Activated naive CD8-positive, alpha-beta T cell (primary cell): ENCODE measurements around the gene TRMU.
A peak's percentile ranks its signal among the peaks of the same experiment; 100 is the strongest.

Source experiments
- H3K27ac Mint-ChIP-seq: one replicate; pipeline ENCODE4 v1.8.0; 2021; ENCODE audit warnings: mixed read lengths
- H3K27me3 Mint-ChIP-seq: one replicate; pipeline ENCODE4 v1.8.0; 2021; ENCODE audit warnings: mixed read lengths
- H3K36me3 Mint-ChIP-seq: one replicate; pipeline ENCODE4 v1.8.0; 2021; ENCODE audit warnings: mixed read lengths
- H3K4me1 Mint-ChIP-seq: one replicate; pipeline ENCODE4 v1.8.0; 2021; ENCODE audit warnings: low read depth, mixed read lengths
- H3K4me3 Mint-ChIP-seq: one replicate; pipeline ENCODE4 v1.8.0; 2021; ENCODE audit warnings: mild to moderate bottlenecking, mixed read lengths
- H3K9me3 Mint-ChIP-seq: one replicate; pipeline ENCODE4 v1.8.0; 2021; ENCODE audit warnings: low read depth, mixed read lengths

Gene TRMU

DNA sequence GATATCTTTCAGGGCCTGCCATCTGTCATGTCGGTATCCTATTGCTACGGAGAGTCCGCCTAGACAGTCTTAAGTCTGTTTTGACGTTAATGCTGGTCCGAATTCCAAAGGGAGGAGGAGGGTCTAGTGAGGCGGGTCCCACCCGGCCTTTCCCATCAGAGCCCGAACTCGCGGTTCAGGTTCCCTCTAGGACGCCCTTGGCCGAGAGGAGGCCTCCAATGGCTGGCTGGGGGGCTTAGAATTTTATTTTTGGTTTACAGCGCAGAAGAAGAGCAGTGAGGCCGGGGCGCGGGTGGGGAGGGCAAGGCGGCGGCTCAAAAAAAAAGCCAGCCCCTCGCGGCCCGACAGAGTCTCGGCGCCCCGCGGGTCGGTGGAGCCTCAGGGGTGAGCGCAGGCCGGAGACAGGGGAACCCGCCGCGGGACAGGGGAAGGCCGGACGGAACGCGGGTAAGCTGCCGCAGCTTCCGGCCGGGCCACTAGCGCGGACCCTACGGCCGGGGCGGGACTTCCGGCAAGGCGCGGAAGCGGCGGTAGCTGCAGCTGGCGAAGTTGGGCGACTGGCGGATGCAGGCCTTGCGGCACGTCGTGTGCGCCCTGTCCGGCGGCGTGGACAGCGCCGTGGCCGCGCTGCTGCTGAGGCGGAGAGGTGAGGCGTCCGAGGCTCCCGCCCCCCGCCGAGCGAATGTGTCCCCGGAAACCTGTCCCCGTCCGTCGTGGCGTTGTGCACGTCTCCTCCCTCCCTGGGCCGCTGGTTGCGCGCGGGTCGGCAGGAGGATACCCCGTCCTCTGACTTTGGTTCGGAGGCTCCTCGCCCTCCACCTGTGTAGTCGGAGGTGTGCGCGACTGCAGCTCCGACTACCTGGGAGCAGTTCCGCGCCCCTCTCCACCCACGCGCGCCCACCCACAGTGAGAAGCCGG lies at the start of gene TRMU:
Gene TRMU (plus strand): TSS at position 514 of the 918 bp plus-strand sequence. CDS start 51 bp downstream, at position 565.
- H3K36me3 Mint-ChIP-seq: peaks cover 9% of the 10 kb centered on the region

GRCh38 chr22:46286006-46286405 lies 49.5 kb upstream of the TRMU start:
- Mint-ChIP-seq H3K4me3 (no peak overlapping the region), H3K27me3 (no peaks in the 10 kb centered on the region), H3K9me3 (no peaks in the 10 kb centered on the region), H3K36me3 (no peaks in the 10 kb centered on the region), H3K27ac (no peak overlapping the region), H3K4me1 (peaks cover 3% of the 10 kb centered on the region)

More for the DNA sequence above, at the start of gene TRMU:
- H3K9me3 Mint-ChIP-seq: no peaks in the 10 kb centered on the region
- peak within 1 kb of the TSS; percentile 98 for H3K4me3 Mint-ChIP-seq
- peak within 1 kb of the TSS; percentile 95 for H3K27ac Mint-ChIP-seq
- no peaks in the 10 kb centered on the region for H3K27me3 Mint-ChIP-seq
- H3K4me1 Mint-ChIP-seq: peaks cover 38% of the 10 kb centered on the region

DNA sequence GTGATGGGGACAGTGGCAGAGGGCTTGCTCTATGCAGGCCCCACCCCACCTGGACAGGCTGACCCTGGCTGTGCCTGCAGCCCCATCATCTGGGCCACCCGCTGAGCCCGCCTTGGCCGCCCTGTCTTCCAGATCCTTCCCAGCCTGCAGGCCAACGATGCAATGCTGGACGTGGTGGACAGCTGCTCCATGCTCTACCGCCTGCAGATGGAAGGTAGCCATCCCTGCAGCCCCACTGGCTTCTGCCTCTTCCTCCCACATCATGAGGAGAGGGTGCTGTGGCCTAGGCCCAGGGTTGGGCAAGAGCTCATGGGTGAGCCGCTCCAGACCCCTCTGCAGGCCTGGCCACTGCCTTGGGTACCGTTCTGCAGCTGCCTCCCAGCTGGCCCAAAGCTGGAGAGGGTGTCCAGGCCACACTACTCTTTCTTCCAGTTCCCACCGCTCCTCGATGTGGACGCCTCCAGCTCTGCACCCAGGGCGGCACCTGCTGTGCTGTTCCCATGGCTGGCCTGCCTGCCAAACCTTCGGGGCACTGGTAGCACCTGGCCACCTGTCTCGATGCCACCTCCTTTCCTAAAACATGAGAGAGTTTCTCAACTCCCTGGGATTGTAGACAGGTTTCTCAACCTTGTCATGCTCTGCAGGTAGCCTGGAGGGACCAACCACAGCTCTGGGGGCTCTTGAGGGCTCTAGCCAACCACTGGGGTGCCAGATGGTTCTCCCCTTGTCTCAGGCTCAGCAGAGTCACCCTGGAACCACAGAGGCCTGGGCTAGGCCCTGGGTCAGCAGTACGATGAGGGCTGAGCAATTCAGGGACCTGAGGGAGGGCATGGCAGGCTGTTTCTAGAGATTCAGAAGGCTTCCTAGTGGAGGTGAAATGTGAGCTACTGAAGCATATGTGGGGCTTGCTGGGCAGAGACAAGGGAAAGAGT lies 48.3 kb upstream of the TRMU start:
- Mint-ChIP-seq H3K4me1 (peaks cover 3% of the 10 kb centered on the region), H3K4me3 (no peak overlapping the region), H3K27me3 (no peaks in the 10 kb centered on the region)

DNA sequence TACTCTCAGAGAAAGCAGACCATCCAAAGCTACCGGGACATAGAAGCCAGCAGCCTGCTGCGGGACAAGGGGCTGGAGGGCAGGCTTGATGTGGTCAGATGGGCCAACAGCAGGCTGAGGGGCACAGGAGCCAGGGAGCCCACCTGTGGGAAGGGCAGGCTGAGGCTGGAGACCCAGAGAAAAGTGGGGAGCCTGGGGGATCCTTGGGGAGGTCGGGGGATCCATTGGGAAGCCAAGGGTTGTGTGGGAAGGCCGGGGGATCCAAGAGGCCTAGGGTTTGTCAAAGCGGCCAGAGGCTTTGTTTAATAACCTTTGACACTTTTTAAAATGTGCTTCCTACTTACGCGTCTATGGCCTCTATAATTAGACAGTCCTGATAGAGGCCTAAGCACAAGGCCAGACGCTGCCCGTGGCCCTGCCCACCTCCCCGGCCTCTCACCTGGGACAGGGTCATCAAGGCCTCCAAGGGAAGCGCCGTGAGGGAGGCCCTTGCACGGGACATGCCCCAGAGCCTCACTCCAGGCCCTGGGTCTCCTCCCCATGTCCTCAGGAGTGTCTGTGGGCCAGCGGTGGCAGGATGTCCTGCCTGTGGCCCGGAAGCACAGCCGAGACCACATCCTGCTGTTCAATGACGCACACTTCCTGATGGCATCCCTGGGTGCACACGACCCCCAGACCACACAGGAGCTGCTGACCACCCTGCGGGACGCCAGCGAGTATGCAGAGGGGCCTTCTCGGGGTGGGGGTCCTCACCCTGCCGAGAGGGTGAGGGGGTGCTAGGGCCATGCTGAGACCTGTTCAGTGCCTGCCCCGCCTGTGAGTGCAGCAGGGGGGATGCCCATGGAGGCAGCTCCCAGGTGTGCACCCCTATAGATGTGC lies 47.4 kb upstream of the TRMU start:
- Mint-ChIP-seq H3K9me3 (no peaks in the 10 kb centered on the region), H3K4me1 (peaks cover 3% of the 10 kb centered on the region), H3K27me3 (no peaks in the 10 kb centered on the region), H3K36me3 (no peaks in the 10 kb centered on the region), H3K27ac (no peak overlapping the region), H3K4me3 (no peak overlapping the region)

More for the DNA sequence above, 48.3 kb upstream of the TRMU start:
- Mint-ChIP-seq H3K9me3 (no peaks in the 10 kb centered on the region), H3K36me3 (no peaks in the 10 kb centered on the region), H3K27ac (no peak overlapping the region)

- H3K4me1 Mint-ChIP-seq: peaks cover 3% of the 10 kb centered on the region
- H3K27me3 Mint-ChIP-seq: no peaks in the 10 kb centered on the region
- H3K4me3 Mint-ChIP-seq: no peak overlapping the region
- H3K9me3 Mint-ChIP-seq: no peaks in the 10 kb centered on the region
- no peak overlapping the region for H3K27ac Mint-ChIP-seq
- no peaks in the 10 kb centered on the region for H3K36me3 Mint-ChIP-seq
Measured at GRCh38 chr22:46288846-46289243, 46.7 kb upstream of the TRMU start.

GRCh38 chr22:46289244-46289891 lies 46.1 kb upstream of the TRMU start:
- Mint-ChIP-seq H3K4me1 (peaks cover 3% of the 10 kb centered on the region), H3K36me3 (no peaks in the 10 kb centered on the region), H3K9me3 (no peaks in the 10 kb centered on the region), H3K27me3 (no peaks in the 10 kb centered on the region), H3K4me3 (no peak overlapping the region), H3K27ac (no peak overlapping the region)

- Mint-ChIP-seq H3K27ac (no peak overlapping the region), H3K4me3 (no peak overlapping the region), H3K36me3 (peaks cover 3% of the 10 kb centered on the region), H3K4me1 (peaks cover 6% of the 10 kb centered on the region), H3K27me3 (no peaks in the 10 kb centered on the region), H3K9me3 (no peaks in the 10 kb centered on the region)
Measured at GRCh38 chr22:46290121-46290842, 45.2 kb upstream of the TRMU start.

DNA sequence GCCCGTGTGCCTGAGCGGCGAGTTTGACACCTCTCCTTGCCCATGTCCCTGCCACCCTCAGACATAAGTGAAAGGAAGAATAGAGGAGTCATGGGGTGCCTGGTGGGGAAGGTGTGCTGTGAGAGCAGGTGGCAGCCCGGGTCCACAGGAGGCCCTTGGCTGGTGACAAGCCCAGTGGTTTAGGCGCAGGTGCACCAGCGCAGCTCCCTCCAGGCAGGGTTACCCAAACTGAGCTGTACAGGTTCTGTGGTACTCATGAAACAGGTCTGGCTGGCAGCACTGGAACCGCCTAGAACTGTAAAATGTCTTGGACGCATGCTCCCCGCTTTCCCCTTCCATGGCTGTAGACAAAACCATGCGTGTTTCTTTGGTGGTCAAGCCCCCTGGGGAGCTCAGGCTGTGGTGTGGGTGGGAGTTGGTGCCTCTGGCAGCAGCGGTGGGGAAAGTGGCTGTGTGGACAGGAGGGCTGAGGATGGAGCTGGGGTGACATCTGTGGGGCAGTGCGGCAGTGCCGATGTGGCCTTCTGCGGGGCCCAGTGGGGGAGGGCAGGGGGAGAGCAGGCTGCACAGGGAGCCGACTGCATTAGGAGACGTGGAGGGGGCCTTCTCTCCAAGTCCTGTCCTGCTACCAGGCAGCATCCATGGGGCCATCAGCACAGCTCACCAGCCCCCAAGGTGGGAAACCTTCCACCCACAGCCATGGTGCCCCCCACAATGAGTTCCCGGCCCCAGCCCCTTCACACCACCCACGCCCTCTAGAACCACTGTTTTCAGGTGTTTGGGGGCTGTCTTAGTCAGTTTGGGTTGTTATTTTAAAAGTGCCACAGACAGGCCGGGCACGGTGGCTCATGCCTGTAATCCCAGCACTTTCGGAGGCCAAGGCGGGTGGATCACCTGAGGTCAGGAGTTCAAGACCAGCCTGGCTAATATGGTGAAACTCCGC lies 44.4 kb upstream of the TRMU start:
- H3K4me1 Mint-ChIP-seq: peaks cover 10% of the 10 kb centered on the region
- H3K27ac Mint-ChIP-seq: no peak overlapping the region
- no peaks in the 10 kb centered on the region for H3K27me3 Mint-ChIP-seq
- no peaks in the 10 kb centered on the region for H3K9me3 Mint-ChIP-seq
- H3K36me3 Mint-ChIP-seq: peaks cover 3% of the 10 kb centered on the region
- no peak overlapping the region for H3K4me3 Mint-ChIP-seq

DNA sequence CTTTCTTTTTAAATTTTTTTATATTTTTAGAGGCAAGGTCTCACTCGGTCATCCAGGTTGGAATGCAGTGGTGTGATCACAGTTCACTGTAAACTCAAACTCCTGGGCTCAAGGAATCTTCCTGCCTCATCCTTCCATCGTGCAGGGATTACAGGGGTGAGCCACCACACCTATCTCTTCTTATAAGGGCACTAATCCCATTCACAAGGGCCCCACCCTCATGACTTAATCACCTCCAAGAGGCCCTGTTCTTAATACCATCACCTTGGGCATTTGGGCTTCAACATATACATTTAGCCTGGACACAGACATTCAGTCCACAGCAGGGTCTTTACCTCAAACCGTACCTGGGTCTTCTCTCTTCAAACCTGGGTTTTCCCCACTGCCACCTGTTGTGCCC lies 43.3 kb upstream of the TRMU start:
- H3K27ac Mint-ChIP-seq: no peak overlapping the region
- peaks cover 3% of the 10 kb centered on the region for H3K36me3 Mint-ChIP-seq
- H3K9me3 Mint-ChIP-seq: no peaks in the 10 kb centered on the region
- peaks cover 15% of the 10 kb centered on the region for H3K4me1 Mint-ChIP-seq
- H3K27me3 Mint-ChIP-seq: no peaks in the 10 kb centered on the region
- H3K4me3 Mint-ChIP-seq: no peak overlapping the region

DNA sequence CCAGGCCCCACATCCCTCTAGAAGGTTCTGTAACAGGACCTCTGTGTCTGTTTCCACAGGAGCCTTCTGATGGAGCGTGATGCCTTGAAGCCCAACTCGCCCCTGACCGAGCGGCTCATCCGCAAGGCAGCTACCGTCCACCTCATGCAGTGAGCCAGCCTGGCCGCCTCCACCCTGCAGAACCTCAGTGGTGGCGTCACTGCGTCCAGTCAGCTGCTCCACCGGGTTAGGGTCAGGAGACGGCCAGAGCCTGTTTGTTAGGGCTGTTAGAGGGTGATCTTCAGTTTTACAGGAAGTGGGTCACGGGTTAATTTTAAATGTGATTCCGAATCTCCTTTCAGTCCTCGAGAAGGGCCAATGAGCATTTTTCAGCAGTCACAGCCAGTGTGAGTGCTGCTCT lies 42.8 kb upstream of the TRMU start:
- H3K4me1 Mint-ChIP-seq: peaks cover 18% of the 10 kb centered on the region
- peaks cover 3% of the 10 kb centered on the region for H3K36me3 Mint-ChIP-seq
- H3K27me3 Mint-ChIP-seq: peaks cover 2% of the 10 kb centered on the region
- no peak overlapping the region for H3K4me3 Mint-ChIP-seq
- H3K9me3 Mint-ChIP-seq: no peaks in the 10 kb centered on the region
- no peak overlapping the region for H3K27ac Mint-ChIP-seq

DNA sequence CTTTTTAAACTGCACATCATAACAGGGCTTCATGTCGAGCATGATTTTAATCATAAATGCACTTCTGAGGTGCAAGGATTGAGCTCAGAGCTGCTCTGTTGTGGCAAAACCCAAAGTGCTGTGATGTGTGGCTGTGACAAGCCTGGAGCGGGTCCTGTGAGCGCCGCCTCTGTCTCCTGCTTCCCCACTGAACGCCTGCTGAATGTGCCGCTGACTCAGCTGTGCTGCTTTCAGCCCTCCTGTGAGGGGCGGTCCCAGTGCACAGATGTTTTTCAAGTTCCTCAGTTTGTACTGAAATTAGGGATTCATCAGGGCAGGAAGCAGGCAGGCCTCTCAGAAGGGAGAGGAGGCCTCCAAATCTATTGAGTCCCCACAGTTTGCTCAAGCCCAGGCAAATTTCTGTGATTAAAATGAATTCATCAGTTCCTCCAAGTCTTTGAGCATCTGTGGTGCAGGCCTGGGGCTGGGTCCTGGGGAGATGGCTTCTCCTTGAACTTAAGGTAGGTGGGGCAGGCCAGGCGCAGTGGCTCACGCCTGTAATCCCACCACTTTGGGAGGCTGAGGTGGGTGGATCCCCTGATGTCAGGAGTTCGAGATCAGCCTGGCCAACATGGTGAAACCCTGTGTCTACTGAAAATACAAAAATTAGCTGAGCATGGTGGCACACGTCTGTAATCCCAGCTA lies 41.8 kb upstream of the TRMU start:
- H3K27ac Mint-ChIP-seq: no peak overlapping the region
- peaks cover 4% of the 10 kb centered on the region for H3K27me3 Mint-ChIP-seq
- peaks cover 17% of the 10 kb centered on the region for H3K4me1 Mint-ChIP-seq
- H3K36me3 Mint-ChIP-seq: peaks cover 6% of the 10 kb centered on the region
- H3K9me3 Mint-ChIP-seq: no peaks in the 10 kb centered on the region
- H3K4me3 Mint-ChIP-seq: no peak overlapping the region

- H3K9me3 Mint-ChIP-seq: no peaks in the 10 kb centered on the region
- H3K36me3 Mint-ChIP-seq: peaks cover 7% of the 10 kb centered on the region
- H3K4me3 Mint-ChIP-seq: peak overlapping the region; percentile 69
- peak overlapping the region; percentile 64 for H3K27ac Mint-ChIP-seq
- H3K4me1 Mint-ChIP-seq: peaks cover 17% of the 10 kb centered on the region
- peaks cover 6% of the 10 kb centered on the region for H3K27me3 Mint-ChIP-seq
Measured at GRCh38 chr22:46294784-46295183, 40.7 kb upstream of the TRMU start.
